Left ventricle myocardium inferior (tissue), 1 donor: ENCODE data around the gene NACC2. TPM values are rescaled to one million over a fixed set of nuclear protein-coding genes. Genes with fewer than 3 reads are reported as not detected.
A peak's percentile ranks its signal among the peaks of the same experiment; 100 is the strongest.

Experiments used
- DNase-seq: peaks from one replicate; pipeline ENCODE4 v3.0.0-alpha.2; 2020
- H3K27ac ChIP-seq: fragments of 200-600 bp; replicated peaks from 2 replicates; pipeline ENCODE4 v1.8.0; 2021
- H3K27me3 ChIP-seq: fragments of 200-600 bp; 2 replicates; pipeline ENCODE4 v1.8.0; 2021; ENCODE audit warnings: low read depth
- H3K36me3 ChIP-seq: fragments of 200-600 bp; 2 replicates; pipeline ENCODE4 v1.8.0; 2021
- H3K4me1 ChIP-seq: fragments of 200-600 bp; 2 replicates; pipeline ENCODE4 v1.8.0; 2021
- H3K4me3 ChIP-seq: fragments of 200-600 bp; 2 replicates; pipeline ENCODE4 v1.8.0; 2021; ENCODE audit warnings: mild to moderate bottlenecking, moderate library complexity
- H3K9me3 ChIP-seq: fragments of 200-600 bp; replicated peaks from 2 replicates; pipeline ENCODE4 v1.8.0; 2021
- CTCF ChIP-seq: fragments of 200-600 bp; IDR thresholded peaks from 2 replicates; pipeline ENCODE4 v1.8.0; 2021; ENCODE audit warnings: antibody characterized with exemption, mild to moderate bottlenecking, borderline replicate concordance
- intact Hi-C: fragments of 100-400 bp; cut with micrococcal nuclease; formaldehyde crosslinking; loops from one replicate; pipeline ENCODE4 v1.11.0; 2022
- total RNA-seq: library from RNA; stranded (reverse); fragmentation: NEBNext Ultra II Directional; extraction: Animal tissue kit (Norgen Biotek cat#: 25700); gene quantifications from one replicate; pipeline ENCODE4 v1.2.1, GENCODE V29; 2021
- donor health status: DM: no; HTN: yes; CAD: no; lungs with severe emphysema.

The NACC2 gene
- total RNA-seq, 1 donor from 2014 or later = 29.5 TPM

GRCh38 chr9:136021872-136022681 lies 73.0 kb downstream of the NACC2 start:
- intact Hi-C loops = no loop called here
- DNase-seq = peak; percentile 17
- no peak overlapping the region for H3K4me3 ChIP-seq
- H3K27me3 ChIP-seq = no peaks in the 10 kb centered on the region
- no peaks in the 10 kb centered on the region for H3K9me3 ChIP-seq
- no peaks in the 10 kb centered on the region for H3K36me3 ChIP-seq
- H3K4me1 ChIP-seq = peaks cover 45% of the 10 kb centered on the region
- H3K27ac ChIP-seq = no peak overlapping the region
- TF ChIP-seq CTCF = peak; percentile 25

GRCh38 chr9:136021171-136021871 lies 73.8 kb downstream of the NACC2 start:
- intact Hi-C loops = no loop called here
- Histone ChIP-seq H3K9me3 (no peaks in the 10 kb centered on the region), H3K4me3 (no peak overlapping the region), H3K27ac (no peak overlapping the region), H3K36me3 (no peaks in the 10 kb centered on the region), H3K4me1 (peaks cover 43% of the 10 kb centered on the region), H3K27me3 (no peaks in the 10 kb centered on the region)
- no peak for TF ChIP-seq CTCF
- DNase-seq = peak; percentile 13

GRCh38 chr9:136020671-136021070 lies 74.4 kb downstream of the NACC2 start:
- H3K4me3 ChIP-seq = no peak overlapping the region
- DNase-seq = peak; percentile 12
- no peak for TF ChIP-seq CTCF
- H3K36me3 ChIP-seq = peaks cover 5% of the 10 kb centered on the region
- H3K9me3 ChIP-seq = no peaks in the 10 kb centered on the region
- intact Hi-C loops = no loop called here
- peaks cover 43% of the 10 kb centered on the region for H3K4me1 ChIP-seq
- H3K27ac ChIP-seq = no peak overlapping the region
- H3K27me3 ChIP-seq = no peaks in the 10 kb centered on the region

GRCh38 chr9:136020206-136020605 lies 74.9 kb downstream of the NACC2 start:
- H3K27ac ChIP-seq = no peak overlapping the region
- peaks cover 8% of the 10 kb centered on the region for H3K36me3 ChIP-seq
- intact Hi-C loops = no loop called here
- no peaks in the 10 kb centered on the region for H3K9me3 ChIP-seq
- peak; percentile 11 for DNase-seq
- peaks cover 42% of the 10 kb centered on the region for H3K4me1 ChIP-seq
- H3K4me3 ChIP-seq = no peak overlapping the region
- no peaks in the 10 kb centered on the region for H3K27me3 ChIP-seq
- no peak for TF ChIP-seq CTCF

- H3K27me3 ChIP-seq = no peaks in the 10 kb centered on the region
- peak; percentile 15 for DNase-seq
- H3K36me3 ChIP-seq = peaks cover 8% of the 10 kb centered on the region
- no peak overlapping the region for H3K4me3 ChIP-seq
- no peak overlapping the region for H3K27ac ChIP-seq
- H3K9me3 ChIP-seq = no peaks in the 10 kb centered on the region
- TF ChIP-seq CTCF = no peak
- H3K4me1 ChIP-seq = peaks cover 40% of the 10 kb centered on the region
- intact Hi-C loops = no loop called here
Observed at GRCh38 chr9:136019681-136020060, 75.4 kb downstream of the NACC2 start.
